Activated T-cell treated with anti-CD3 and anti-CD28 coated beads for 1 hour (primary cell): ENCODE measurements around the gene MUS81.

Source experiments
- DNase-seq: peaks from one replicate; pipeline ENCODE4 v3.0.0-alpha.2; 2020; ENCODE audit warnings: low read depth

Gene MUS81

DNA sequence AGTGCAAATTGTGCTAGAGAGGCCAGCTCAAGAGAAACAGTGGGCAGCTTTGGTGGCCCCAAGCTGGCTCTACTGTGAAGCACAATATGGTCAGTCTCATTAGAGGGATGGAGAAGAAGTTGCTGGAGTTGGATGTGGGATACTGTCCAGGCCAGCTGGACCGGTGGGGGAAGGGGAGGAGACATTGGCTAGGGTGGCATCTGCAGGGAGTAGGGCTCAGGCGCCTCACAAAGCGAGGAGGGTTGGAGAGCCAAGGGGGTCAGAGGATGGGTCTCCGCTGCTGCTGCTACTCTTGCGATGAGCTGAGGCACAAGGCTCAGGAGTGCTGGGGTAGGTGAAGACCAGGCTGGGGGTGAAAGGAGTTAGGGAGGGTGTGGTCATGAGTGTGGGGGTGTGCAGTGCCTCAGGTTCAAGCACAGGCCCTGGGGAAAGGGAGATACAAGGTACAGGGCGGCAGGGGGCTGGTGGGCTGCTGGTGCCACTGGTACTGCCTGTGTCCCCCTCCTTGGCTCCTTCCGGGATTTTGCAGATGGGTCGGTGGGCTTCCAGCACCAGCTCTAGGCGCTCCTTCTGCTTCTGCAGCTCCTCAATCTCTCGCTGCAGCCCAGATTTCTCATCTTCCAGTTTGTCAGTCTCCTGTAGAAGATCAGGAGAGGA, 32.6 kb downstream of the MUS81 start:
- DNase-seq, result no peak

DNA sequence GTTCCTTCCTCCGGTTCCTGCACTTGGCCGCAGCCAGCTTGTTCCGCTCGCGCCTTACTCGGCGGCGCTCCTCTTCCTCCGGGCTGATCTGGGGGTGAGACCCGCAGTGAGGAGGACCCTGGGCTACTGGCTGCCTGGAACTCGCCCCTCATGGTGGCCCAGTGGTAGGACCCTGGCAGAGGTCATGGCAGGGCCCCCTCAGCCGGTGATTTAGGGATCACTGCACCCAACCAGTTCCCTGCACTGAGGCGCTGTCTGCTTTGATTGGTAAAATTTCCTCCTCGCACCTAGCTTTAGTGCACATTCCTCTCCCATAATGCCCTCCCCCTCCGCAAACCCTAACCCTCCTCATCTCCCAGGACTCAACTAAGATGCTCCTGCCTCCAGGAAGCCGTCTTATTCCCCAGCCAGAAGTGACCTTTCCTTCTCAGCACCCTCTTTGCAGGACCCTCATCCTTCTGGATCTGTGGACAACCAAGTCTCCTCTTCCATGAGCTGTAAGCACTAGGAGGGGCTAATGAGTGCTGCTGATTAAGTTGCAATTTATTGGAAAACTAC, 33.9 kb downstream of the MUS81 start:
- DNase-seq, result no peak

DNA sequence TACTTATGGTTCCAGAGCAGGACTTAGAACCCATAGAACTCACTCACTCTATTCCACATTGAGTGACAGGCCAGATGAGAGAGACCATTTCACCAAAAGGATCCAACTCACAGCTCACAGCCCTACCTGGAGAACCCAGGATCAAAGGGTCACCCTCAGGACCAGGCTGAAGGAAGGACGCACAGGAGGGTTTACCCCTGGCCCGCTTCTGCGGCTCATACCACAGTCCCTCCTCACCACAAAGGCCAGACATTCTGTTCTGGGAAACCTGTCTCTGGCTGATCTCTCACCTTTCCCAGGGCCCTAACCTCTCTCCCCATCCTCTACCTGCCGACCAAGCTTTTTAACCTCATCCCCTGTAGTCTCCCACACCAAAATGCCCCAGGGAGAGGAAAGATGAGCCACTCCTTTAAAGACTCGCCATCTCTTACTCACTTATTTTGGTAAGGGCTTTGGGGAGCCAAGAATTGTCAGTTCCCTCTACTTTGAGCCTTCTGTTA, 35.3 kb downstream of the MUS81 start:
- DNase-seq, result no peak

DNA sequence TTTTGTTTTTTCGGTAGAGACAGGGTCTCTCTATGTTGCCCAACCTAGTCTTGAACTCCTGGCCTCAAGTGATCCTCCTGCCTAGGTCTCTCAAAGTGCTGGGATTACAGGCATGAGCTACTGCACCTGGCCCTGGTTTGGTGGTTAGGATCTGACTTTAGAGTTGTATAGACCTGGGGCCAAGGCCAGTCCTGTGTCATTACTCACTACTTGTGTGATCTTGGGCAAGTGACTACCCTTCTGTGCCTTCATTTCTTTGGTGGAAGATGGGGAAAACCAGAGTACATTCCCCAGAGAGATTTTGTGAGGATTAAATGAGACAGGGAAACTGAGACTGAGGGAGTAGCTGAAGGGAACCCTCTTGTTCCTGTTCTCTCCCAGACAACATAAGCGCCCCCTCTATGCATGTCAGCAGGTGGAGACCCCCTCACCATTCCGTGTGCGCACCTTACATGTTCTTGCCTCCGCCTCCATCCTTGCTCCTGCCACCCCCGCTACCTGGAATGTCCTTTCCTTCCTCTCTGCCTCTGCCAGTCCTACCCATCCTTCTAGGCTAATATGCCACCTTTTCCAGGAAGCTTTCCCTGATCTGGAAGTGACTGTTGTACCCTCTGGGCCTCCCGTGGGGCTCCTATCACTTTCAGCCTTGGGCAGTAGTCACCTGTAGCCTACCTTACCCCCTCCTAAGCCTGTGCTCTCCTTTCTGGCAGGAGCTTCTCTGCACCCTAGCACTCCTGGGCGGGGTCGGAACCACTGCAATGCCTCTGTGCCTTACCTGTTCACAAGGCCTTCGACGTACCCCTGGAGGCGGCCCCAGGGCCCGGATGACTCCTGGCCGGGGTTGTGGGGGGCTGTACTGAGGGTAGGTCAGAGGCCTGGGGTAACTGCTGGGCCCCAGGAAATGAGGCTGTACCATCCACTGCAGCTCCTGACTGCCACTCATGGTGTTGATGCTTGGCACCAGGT, 36.1 kb downstream of the MUS81 start:
- DNase-seq, result no peak

DNA sequence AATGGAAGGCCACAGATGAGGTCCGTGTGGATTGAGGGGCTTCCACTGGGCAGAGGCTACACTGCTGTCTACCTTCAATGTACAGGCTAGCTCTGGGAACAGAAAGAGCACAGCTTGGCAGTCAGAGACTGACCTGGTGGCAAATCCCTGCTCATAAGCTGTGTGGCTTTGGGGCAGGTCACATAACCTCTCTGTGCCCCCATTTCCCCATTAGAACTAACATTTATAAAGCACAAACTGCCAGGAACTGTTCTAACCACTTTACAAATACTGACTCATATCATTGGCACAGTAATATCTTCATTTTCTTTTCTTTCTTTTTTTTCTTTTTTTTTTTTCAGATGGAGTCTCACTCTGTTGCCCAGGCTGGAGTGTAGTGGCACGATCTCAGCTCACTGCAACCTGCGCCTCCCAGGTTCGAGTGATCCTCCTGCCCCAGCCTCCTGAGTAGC, 36.8 kb downstream of the MUS81 start:
- DNase-seq, result no peak

DNA sequence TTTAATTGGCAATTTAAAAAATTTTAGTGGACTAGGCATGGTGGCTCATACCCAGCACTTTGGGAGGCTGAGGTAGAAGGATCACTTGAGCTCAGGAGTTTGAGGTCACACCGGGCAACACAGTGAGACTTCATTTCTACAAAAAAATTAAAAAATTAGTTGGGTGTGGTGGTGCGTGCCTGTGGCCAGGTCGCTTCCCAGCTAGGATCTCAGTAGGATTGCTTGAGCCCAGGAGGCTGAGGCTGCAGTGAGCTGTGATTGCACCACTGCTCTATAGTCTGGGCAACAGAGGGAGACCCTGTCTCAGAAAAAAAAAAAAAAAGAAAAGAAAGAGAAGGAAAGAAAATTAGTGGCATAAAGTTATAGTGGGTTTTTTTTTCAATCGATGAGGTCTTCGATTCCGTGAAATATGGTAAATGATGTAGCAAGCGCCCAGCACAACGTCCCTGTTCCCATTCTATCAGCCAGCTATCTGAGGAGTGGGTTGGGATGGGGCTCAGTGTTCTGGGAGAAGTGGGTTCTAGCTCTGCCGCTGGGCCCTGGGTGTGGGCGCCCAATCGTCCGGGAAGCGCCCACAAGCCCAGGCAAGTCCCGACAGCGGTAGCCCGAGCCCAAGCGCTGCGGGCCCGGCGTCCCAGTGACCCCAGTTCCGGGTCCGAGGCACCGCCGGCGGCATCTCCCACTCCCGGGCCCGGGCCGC, 38.6 kb downstream of the MUS81 start:
- DNase-seq, result no peak

DNA sequence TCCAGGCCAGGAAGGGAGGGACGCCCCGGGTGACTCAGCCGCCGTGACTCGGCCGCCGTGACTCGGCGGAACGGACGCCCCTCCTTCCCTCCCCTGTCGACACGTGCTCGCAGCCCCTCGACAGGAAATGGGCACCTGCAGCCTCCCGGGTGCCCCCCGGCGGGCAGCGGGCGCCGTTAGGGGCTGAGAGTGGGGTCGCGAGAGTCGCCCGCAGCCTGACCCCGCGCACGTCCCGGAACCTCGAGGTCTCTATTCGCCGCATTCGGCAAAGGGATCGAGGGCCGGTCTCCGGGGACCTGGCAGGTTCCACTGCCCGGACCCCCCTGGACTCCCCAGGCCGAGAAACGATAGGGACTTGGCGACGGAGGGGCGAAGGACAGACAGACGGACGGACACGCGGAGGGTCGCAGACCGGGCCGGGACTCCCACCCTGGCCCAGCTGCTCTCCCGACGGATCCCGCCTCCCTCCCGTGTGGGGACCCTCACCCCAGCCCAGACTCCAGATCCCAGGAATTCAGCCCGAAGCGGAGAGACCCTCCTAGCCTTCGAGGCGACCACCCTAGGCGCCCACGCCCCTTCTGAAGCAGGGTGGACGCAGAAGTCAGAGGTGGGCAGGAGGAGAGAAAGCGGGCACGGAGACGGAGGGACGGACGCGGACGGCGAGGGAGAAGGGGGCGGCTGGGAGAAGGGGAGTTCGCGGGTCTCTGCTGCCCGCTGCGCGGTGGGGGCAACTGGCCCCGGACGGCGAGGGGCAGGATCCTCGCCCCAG, 39.3 kb downstream of the MUS81 start:
- DNase-seq, result no peak

DNA sequence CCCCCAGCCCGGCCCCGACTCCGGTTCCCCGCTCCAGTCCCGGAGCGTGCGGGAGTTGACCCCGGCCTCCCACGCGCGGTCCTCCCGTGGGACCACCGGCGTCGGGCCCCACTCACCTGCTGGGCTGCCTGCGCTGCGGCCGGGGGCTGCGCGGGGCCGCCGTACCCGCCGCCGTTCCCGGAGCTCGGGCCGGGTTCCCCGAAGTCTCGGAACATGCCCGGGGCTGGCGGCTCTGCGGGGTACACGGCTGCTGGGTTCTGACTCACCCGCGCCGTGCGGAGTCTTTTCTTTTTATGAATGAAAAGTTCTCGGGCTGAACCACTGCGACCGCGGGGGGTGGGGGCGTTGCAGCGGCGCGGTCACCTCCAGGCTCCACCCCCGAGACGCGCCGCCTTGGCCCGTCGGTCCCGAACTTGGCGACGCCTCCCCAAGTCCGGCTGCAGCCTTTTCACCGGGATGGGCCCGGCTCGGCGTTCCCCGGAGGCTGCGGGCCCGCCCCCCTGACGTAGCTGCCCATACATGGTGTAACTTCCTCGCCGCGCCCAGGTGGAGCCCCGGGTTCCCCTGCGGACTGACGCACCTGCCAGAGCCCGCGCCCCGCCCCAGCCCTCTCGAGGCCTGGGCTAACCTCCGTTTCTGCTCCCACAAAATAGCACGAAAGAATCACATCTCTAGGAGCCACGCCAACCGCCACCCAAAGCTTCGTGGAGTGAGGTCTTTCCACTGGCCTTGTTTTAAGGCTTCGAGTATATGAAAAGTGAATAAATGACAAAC, 40.1 kb downstream of the MUS81 start, which contains the start of gene FOSL1:
TSS of gene FOSL1 (minus strand) at position 264 of the 774 bp plus-strand sequence. CDS start at position 215, 49 bp downstream.
- DNase-seq, result peak; percentile 87

DNA sequence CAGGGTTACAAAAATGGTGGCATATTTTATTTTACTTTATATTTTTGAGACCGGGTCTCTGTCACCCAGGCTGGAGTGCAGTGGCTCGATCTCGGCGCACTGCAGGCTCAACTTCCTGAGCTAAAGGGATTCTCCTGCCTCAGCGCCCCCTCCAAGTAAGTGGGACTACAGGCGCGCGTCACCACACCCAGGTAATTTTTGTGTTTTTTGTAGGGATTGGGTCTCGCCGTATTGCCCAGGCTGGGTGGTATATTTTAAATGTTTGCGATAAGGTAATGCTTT, 40.6 kb downstream of the MUS81 start:
- no peak for DNase-seq

DNA sequence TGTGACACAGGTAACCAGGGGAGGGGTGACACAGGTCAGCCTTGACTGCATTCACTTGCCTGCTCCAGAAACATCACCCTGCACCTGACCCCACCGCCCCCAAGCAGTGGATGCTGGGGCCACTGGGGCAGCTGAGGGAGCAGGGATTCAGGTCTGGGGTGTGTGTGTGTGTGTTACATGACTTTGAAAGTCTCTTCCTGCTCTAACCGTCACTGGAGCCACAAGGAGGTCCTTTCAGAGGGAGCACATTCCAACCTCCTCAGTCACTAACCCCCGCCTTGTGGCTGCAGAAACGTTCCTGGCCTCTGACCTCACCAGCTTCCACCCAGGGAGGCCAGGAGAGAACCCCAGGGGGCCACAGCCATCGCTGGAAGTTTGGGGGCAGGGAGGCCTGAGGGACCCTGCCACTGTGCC, 42.8 kb downstream of the MUS81 start:
- DNase-seq, result no peak

DNA sequence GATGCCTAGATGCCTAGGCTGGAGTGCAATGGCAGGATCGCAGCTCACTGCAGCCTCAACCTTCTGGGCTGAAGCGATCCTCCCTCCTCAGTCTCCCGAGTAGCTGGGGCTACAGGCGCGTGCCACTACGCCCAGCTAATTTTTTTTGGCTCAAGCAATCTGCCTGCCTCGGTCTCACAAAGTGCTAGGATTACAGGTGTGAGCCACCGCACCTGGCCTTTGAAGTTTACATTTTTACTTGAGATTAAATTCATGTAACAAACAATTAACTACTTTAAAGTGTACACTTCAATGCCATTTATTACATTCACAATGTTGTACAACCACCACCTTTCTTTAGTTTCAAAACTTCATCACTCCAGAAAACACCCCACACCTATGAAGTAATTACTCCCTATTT, 43.5 kb downstream of the MUS81 start:
- DNase-seq, result no peak

DNA sequence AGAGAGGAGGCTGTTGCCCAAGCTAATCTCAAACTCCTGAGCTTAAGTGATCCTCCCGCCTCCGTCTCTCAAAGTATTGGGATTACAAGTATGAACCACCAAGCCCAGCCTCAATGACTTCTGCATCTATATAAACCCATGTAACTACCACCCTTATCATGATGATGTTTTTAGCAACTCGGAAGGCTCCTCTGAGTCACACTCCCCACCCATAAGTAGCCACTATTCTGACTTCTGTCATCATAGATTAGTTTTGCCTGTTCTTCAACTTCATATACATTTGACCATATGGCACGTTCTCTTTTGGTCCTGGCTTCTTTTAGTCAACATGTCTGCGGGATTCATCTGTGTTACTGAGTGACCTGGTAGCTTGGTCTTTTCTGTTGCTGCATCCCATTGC, 46.4 kb downstream of the MUS81 start:
- no peak for DNase-seq

DNA sequence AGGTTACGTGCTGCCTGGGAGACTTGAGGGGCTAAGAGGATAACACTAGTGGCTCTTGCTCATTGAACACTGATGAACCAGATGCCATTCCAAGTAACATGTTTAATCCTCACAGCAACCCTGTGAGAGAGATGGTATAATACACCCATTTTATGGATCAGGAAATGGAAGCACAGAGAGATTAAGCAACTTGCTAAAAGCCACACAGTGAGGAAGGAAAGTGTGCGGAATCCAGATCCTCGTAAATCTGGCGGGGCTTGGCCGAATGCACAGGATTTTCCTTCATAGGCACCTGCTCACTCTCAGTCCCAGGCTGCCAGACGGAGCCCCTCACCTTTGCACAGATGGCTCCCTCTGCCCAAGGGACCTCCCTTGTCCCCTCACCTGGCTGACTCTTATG, 47.6 kb downstream of the MUS81 start:
- no peak for DNase-seq

DNA sequence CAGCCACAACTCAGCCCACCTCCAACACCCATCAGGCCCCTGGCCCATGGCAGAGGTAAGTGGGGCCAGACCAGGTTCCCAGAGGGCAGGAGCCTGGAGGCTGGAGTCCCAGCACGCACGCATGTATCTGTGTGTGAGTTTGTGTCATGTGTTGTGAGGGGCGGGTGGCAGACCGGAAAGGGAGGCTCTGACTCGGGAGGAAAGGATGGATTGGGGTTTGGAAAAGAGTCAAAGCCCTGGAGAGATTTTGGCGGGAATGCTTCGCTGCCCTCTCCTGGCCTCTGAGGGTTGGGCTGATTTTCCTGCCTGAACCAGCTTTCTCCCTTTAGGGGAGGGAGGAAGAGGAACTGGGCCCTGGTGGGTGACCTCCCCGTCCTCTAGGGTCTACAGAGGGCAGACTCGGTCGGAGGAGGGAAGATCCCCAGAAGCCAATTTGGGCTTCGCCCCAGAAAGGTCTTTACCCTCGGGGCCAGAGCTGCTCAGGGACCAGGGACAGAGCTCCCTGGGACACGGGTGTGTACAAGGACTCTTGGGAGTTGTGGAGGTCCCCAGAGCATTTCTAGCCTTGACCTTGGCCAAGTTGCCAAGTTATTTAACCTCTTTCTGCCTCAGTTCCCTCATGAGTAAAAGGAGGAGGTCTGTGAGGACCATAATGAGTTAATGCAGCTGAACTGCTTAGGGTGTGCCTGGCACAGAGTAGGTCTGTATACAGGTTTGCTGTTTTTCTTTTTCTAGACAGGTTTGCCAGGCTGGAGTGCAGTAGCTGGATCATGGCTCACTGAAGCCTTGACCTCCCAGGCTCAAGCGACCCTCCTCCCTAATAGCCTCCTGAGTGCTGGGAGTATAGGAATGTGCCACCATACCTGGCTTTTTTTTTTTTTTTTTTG, 51.7 kb downstream of the MUS81 start:
- no peak for DNase-seq

DNA sequence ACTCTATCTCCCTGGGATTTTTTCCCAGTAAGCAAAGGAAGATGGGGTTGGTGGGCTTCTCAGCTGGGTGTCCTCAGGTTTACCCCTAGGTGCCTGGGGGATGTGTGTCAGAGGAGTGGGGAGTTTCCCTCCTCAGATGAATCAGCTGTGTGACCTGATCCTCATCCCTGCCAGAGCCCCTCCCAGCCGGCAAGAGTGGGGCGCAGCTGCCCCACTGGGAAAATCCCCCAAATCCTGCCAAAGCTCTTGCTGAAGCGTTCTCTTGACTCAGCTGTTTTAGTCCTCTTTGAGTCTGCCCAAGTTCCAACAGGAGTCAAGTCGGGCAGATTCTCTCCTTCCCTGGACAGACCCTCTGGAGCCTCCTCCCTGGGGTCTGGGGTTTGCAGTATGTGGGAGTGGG, 52.6 kb downstream of the MUS81 start:
- no peak for DNase-seq

DNA sequence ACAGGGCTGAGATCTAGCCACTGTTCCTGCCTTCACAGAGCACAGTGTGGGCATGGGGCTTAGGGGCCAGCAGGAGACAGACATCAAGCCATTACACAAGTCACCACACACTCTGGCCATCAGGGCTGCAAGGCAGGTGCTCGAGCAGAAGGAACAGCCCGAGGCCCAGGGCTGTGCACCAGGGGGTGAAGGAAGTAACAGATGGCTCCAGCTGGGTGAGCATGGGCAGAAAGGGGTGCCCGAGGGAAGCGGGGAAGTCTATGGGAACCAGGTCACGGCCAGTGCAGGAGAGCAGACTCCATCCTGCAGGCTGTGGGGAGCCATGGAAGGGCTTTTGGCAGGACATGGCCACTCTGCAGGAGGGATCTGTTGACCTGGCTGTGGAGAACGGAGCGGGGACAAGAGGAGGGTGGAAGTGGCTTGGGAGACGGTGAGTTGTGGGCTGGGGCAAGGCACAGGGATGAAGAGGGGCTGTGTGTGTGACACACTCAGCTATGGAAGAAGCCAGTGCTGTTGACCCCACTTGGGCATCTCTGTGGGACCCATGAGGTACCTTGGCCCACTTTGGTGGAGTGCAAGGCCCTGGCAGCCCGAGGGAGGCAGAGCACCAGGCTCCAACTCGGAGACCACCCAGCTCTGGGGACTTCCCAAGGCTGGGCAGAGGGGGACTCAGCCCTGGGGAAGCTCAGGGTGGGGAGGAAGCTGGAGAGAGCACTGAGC, 55.0 kb downstream of the MUS81 start:
- DNase-seq, result no peak

DNA sequence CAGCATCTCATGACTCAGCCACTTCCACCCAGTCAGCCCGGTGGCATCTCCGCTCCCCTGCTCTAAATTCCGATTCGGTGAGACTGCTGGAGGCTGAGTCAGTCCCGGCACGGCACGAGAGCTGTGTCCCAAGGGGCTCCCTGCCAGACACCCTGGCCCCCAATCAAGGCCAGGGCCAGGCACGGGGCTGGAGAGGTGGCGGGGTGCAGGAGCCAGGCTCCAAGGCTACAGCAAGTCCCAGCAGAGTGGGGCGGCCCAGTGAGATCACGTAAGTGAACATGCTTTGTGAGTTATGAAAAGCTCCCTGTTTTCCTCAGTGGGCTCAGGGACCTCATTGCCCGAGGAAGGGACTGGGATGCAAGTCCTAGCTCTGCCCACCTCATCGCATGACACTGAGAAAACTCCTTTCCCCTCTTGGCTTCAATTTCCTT, 55.6 kb downstream of the MUS81 start:
- DNase-seq, result no peak
